ENCODE results near the gene TDRD9.

The TDRD9 gene

GRCh38 chr14:104049576-104050240, 121.5 kb downstream of the TDRD9 start:
- no peak for TF ChIP-seq TAF1 (IDR thresholded peaks at IDR 0.05; ENCODE audit: borderline replicate concordance, insufficient read depth, low read length)
- no peak for TF ChIP-seq FOXP2 (optimal IDR thresholded peaks at IDR 0.05; ENCODE audit: borderline replicate concordance, extremely low read depth, extremely low read length, insufficient read depth)
- TF ChIP-seq SIN3A (IDR thresholded peaks at IDR 0.05; ENCODE audit: borderline replicate concordance, insufficient read depth, low read length) = no peak

DNA sequence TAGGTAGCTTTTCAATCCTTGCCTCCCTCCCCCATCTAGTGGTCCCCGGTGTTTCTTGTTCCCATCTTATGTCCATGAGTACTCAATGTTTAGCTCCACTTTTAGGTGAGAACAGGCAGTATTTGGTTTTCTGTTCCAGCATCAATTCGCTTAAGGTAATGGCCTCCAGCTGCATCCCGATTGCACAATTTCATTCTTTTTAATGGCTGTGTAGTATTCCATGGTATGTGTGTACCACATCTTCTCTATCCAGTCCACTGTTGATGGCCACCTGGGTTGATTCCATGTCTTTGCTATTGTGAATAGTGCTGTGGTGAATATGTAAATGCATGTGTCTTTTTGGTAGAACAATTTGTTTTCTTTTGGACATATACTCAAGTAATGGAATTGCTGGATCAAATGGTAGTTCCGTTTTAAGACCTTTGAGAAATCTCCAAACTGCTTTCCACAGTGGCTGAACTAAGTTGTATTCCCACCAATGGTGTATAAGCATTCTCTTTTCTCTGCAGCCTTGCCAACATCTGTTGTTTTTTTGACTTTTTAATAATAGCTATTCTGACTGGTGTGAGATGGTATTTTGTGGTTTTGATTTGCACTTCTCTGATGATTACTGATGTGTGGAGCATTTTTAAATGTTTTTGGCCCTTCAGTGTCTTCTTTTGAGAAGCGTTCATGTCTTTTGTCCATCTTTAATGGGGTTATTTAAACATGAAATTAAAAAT, 123.0 kb downstream of the TDRD9 start:
- TF ChIP-seq POLR2AphosphoS5 (IDR thresholded peaks at IDR 0.05; ENCODE audit: low read depth, low read length) = no peak
- TF ChIP-seq FOXP2 (optimal IDR thresholded peaks at IDR 0.05; ENCODE audit: borderline replicate concordance, extremely low read depth, extremely low read length, insufficient read depth) = no peak
- TF ChIP-seq SIN3A (IDR thresholded peaks at IDR 0.05; ENCODE audit: borderline replicate concordance, insufficient read depth, low read length) = no peak
- TF ChIP-seq TAF1 (IDR thresholded peaks at IDR 0.05; ENCODE audit: borderline replicate concordance, insufficient read depth, low read length) = no peak
- TF ChIP-seq REST (IDR thresholded peaks at IDR 0.05; ENCODE audit: insufficient read depth in 1 of 2, low read depth in 2 of 2, low read length in 2 of 2) = no peak

DNA sequence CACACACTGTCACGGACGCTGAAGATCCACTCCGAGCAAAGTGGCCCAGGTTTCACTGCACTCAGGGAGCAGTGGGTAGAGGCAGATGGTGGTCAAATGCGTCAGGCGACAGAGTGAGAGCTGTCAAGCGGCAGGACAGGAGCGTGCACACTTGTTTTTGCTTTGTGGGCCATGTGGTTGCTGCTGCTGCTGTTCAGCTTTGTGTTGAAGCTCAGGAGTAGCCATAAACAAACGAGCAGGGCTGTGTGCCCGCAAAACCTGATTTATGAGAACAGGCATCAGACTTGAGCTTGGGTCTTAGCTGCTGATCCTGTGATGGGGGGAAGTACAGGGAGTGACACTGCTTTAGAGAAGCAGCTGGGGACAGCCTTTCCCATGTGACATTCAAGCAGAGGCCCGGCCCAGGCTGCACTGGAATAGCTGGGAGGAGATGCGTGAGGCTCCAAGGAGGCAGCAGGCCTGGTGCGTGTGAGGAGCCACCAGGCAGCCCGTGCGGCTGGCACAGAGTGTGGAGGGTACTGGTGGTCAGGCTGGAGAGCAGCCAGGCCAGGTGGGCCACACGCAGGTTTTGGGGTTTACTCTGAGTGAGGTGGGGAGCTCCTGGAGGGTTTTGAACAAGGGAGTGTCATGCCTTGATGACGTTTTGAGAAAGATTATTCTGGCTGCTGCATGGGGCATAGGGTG, 126.1 kb downstream of the TDRD9 start:
- TF ChIP-seq TAF1 (IDR thresholded peaks at IDR 0.05; ENCODE audit: borderline replicate concordance, insufficient read depth, low read length) (no peak), REST (IDR thresholded peaks at IDR 0.05; ENCODE audit: insufficient read depth in 1 of 2, low read depth in 2 of 2, low read length in 2 of 2) (no peak), SIN3A (IDR thresholded peaks at IDR 0.05; ENCODE audit: borderline replicate concordance, insufficient read depth, low read length) (no peak), POLR2AphosphoS5 (IDR thresholded peaks at IDR 0.05; ENCODE audit: low read depth, low read length) (no peak), FOXP2 (optimal IDR thresholded peaks at IDR 0.05; ENCODE audit: borderline replicate concordance, extremely low read depth, extremely low read length, insufficient read depth) (no peak)

DNA sequence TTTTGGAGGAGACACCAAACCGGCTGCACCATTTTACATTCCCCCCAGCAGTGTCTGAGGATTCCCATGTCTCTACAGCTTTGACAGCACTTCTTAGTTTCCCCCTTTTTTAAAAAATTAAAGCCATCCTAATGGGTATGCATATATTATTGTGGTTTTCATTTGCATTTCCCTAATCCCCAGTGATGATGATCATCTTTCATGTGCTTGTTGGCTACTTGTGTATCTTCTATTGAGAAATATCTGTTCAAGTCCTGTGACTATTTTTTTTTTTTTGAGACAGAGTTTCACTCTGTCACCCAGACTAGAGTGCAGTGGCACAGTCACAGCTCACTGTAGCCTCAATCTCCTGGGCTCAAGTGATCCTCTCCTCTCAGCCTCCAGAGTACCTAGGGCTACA, 134.0 kb downstream of the TDRD9 start:
- TF ChIP-seq FOXP2 (optimal IDR thresholded peaks at IDR 0.05; ENCODE audit: borderline replicate concordance, extremely low read depth, extremely low read length, insufficient read depth) (no peak), POLR2AphosphoS5 (IDR thresholded peaks at IDR 0.05; ENCODE audit: low read depth, low read length) (no peak)

- TF ChIP-seq TAF1 (IDR thresholded peaks at IDR 0.05; ENCODE audit: borderline replicate concordance, insufficient read depth, low read length) (no peak), REST (IDR thresholded peaks at IDR 0.05; ENCODE audit: insufficient read depth in 1 of 2, low read depth in 2 of 2, low read length in 2 of 2) (no peak), FOXP2 (optimal IDR thresholded peaks at IDR 0.05; ENCODE audit: borderline replicate concordance, extremely low read depth, extremely low read length, insufficient read depth) (no peak), POLR2AphosphoS5 (IDR thresholded peaks at IDR 0.05; ENCODE audit: low read depth, low read length) (no peak), SIN3A (IDR thresholded peaks at IDR 0.05; ENCODE audit: borderline replicate concordance, insufficient read depth, low read length) (no peak)
These were observed 135.7 kb downstream of the TDRD9 start for GRCh38 chr14:104064003-104064402.
